Mesothelial cell of epicardium (in vitro differentiated cells): ENCODE measurements around the gene HDAC4. TPM values are rescaled to one million over a fixed set of nuclear protein-coding genes. Genes with fewer than 3 reads are reported as not detected.

Source experiments
- DNase-seq, 2 experiments: peaks; one replicate each; pipeline ENCODE4 v3.0.0; 2021; ENCODE audit warnings: low spot score in 2 of 2; ENCODE audit not compliant: unreplicated experiment in 2 of 2
- H3K27ac Mint-ChIP-seq: 2 replicates; pipeline ENCODE4 v1.8.0; 2021; ENCODE audit warnings: mixed read lengths
- H3K27me3 Mint-ChIP-seq: 2 replicates; pipeline ENCODE4 v1.8.0; 2021; ENCODE audit warnings: low read depth, mixed read lengths
- H3K36me3 Mint-ChIP-seq: 2 replicates; pipeline ENCODE4 v1.8.0; 2021; ENCODE audit warnings: mixed read lengths
- H3K4me1 Mint-ChIP-seq: 2 replicates; pipeline ENCODE4 v1.8.0; 2021; ENCODE audit warnings: mixed read lengths
- H3K4me3 Mint-ChIP-seq: 2 replicates; pipeline ENCODE4 v1.8.0; 2021; ENCODE audit warnings: mild to moderate bottlenecking, moderate library complexity, mixed read lengths
- H3K9me3 Mint-ChIP-seq: 2 replicates; pipeline ENCODE4 v1.8.0; 2021; ENCODE audit warnings: mixed read lengths
- CTCF ChIP-seq: fragments of 200-600 bp; sonication (generic); IDR thresholded peaks from one replicate; pipeline ENCODE4 v1.5.0; 2021; ENCODE audit warnings: antibody characterized with exemption; ENCODE audit not compliant: unreplicated experiment
- total RNA-seq: library from RNA; stranded (reverse); gene quantifications from 3 replicates; pipeline ENCODE4 v1.2.1, GENCODE V29; 2021

The HDAC4 gene
- total RNA-seq, 1 donor from 2014 or later, result 59.2 TPM

- Mint-ChIP-seq H3K4me3 (no peak overlapping the region), H3K4me1 (peaks cover 41% of the 10 kb centered on the region), H3K27me3 (no peaks in the 10 kb centered on the region), H3K9me3 (peaks cover 22% of the 10 kb centered on the region), H3K27ac (no peak overlapping the region), H3K36me3 (peaks cover 24% of the 10 kb centered on the region)
- no peak for TF ChIP-seq CTCF
- no peak for DNase-seq
Measured at GRCh38 chr2:239312081-239312511, 88.7 kb downstream of the HDAC4 start.

DNA sequence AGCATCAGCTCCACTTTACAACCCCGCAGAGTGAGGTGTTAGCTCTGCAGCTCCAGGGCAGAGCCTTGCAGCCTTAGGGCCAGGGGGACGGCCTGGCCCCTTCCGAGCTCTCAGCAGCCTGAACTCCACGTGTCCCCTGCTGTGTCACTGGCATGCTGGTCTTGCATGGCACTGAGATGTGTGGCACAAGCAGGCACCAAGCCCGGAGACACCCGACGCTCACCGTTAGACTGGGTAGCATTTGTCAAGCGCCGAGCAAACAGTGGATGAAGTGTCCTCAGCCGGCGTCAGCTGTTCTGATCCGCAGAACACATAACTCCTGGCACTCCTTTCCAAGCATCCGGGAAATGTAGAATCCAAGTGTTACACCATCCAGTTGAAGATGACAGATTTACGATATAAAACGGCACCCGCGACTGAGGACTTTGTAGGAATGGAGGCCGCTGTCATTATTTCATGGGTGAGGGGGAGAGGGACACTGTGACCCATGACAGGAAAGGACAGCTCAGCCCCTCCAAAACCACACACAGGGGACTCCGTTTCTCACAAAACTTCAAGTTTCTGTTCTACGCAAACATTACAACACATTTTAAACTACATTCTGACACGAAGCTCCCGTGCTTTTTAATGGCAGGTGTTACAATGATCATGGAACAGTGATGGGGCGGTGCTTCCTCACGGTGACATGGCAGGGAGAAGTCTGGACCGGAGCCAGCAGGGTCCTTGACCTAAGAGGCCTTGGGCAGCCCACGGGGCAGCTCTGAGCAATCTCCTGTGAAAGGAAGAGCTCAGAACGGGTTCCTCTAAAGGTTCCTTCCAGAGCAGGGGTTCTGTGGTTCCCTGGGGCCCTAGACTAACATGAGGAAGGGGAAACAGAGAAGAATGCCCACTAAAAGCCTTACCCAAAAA lies 89.4 kb downstream of the HDAC4 start:
- no peak overlapping the region for H3K4me3 Mint-ChIP-seq
- no peaks in the 10 kb centered on the region for H3K27me3 Mint-ChIP-seq
- TF ChIP-seq CTCF, result no peak
- H3K27ac Mint-ChIP-seq, result no peak overlapping the region
- H3K4me1 Mint-ChIP-seq, result peaks cover 34% of the 10 kb centered on the region
- DNase-seq, result peak in 1 of 2 experiments; percentile 24
- H3K9me3 Mint-ChIP-seq, result peaks cover 22% of the 10 kb centered on the region
- peaks cover 24% of the 10 kb centered on the region for H3K36me3 Mint-ChIP-seq

DNA sequence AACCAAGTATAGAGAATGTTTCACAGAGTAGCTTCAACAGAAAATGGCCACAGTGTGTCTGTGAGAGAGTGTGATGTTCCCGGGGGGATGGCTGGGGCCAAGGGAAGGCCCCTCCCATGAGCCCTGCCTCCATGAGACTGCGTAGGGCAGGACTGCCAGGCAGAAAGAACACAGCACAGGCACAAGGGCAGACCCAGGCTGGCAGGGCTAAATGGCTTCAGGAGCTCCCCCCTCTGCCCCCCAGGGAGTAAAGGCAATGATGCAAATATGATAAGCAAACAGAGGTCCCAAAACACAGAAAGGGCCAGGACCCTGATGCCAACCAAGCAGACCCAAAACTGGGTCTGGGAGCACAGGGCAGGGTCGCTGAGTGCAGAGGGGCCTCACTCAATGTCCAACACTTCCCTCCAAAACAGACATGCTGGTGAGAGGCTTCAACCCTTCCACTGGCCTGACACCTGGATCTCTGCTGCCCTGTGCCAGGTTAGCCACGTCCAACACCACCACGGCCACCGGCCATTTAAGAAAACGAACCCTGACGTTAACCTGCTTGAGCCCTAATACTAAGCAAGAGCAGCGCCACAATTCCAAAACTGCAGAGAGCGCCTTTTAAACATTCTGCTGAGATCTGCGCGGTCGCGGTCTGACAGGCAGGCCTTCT lies 90.3 kb downstream of the HDAC4 start:
- Mint-ChIP-seq H3K27me3 (no peaks in the 10 kb centered on the region), H3K9me3 (peaks cover 18% of the 10 kb centered on the region), H3K27ac (peak overlapping the region; percentile 95), H3K36me3 (peaks cover 19% of the 10 kb centered on the region), H3K4me3 (no peak overlapping the region), H3K4me1 (peaks cover 34% of the 10 kb centered on the region)
- no peak for DNase-seq
- TF ChIP-seq CTCF, result no peak

GRCh38 chr2:239309398-239310245 lies 91.2 kb downstream of the HDAC4 start:
- no peak for TF ChIP-seq CTCF
- no peaks in the 10 kb centered on the region for H3K27me3 Mint-ChIP-seq
- DNase-seq, result no peak
- H3K36me3 Mint-ChIP-seq, result peaks cover 11% of the 10 kb centered on the region
- peak overlapping the region; percentile 95 for H3K27ac Mint-ChIP-seq
- peak overlapping the region; percentile 55 for H3K4me3 Mint-ChIP-seq
- H3K4me1 Mint-ChIP-seq, result peaks cover 39% of the 10 kb centered on the region
- peaks cover 8% of the 10 kb centered on the region for H3K9me3 Mint-ChIP-seq

DNA sequence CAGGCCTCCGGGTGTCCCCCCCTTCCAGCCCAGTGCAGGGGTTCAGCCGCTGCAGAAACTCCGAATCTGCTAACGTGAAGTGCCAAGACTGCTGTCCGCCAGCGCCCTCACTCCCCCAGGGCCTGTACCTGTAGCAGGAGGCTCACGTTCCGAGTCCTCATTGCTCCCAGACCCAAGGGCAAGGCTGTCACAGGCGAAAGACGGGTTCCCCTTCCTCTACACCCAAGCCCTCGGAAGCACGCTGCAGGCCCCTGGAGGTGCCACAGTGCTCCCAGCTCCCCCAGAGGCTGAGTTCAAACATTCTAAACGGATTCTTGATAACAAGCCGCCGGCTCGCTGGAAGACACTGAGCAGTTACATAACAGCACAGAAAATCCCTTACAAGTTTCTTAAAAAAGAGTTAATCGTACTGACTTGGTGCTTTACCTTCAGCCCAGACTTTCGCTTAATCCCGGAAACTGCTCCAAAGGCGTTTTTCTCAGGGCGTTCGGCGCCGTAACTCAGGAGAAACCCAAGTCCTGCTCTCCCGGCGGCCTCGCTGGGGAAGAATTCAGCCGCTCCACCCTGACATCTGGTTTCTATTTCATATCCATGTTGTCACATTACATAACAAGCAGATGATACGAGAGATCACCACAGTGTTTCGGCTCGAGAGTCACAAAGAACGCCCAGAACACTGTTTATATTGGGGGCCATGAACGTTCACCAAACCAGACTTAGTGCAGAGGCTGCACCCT lies 92.0 kb downstream of the HDAC4 start:
- H3K4me1 Mint-ChIP-seq, result peaks cover 42% of the 10 kb centered on the region
- H3K9me3 Mint-ChIP-seq, result peaks cover under 1% of the 10 kb centered on the region
- no peak for TF ChIP-seq CTCF
- no peak for DNase-seq
- H3K27ac Mint-ChIP-seq, result peak overlapping the region; percentile 95
- H3K36me3 Mint-ChIP-seq, result peaks cover 3% of the 10 kb centered on the region
- no peaks in the 10 kb centered on the region for H3K27me3 Mint-ChIP-seq
- H3K4me3 Mint-ChIP-seq, result peak overlapping the region; percentile 55
